GM12878 (cell line): ENCODE results near the gene NBPF3. TPM values are rescaled to one million over a fixed set of nuclear protein-coding genes. Genes with fewer than 3 reads are reported as not detected.

Experiments used
- BCL11A ChIP-seq: IDR thresholded peaks from 2 replicates; pipeline ENCODE4 v1.6.1; 2011; ENCODE audit warnings: low read depth, low read length
- E2F8 ChIP-seq: fragments of 450-650 bp; IDR thresholded peaks from 2 replicates; pipeline ENCODE4 v1.6.1; 2018; ENCODE audit warnings: mild to moderate bottlenecking, low read depth, moderate library complexity; ENCODE audit not compliant: partially characterized antibody
- IRF4 ChIP-seq: IDR thresholded peaks from 2 replicates; pipeline ENCODE4 v1.6.1; 2011; ENCODE audit warnings: low read depth, low read length
- MEF2B ChIP-seq: fragments of 450-650 bp; IDR thresholded peaks from 2 replicates; pipeline ENCODE4 v1.6.1; 2018; ENCODE audit warnings: mild to moderate bottlenecking, moderate library complexity; ENCODE audit not compliant: partially characterized antibody, poor library complexity, severe bottlenecking
- RBBP5 ChIP-seq: fragments of 200-600 bp; sonication (generic); conservative IDR thresholded peaks from 2 replicates; pipeline ENCODE4 v1.6.1; 2016
- SREBF1 ChIP-seq: IDR thresholded peaks from 2 replicates; pipeline ENCODE4 v1.6.1; 2012; ENCODE audit warnings: mild to moderate bottlenecking, low read length
- YBX1 ChIP-seq: fragments of 450-650 bp; IDR thresholded peaks from 2 replicates; pipeline ENCODE4 v1.6.1; 2016; ENCODE audit warnings: antibody characterized with exemption
- ZNF207 ChIP-seq: fragments of 450-650 bp; IDR thresholded peaks from 2 replicates; pipeline ENCODE4 v1.6.1; 2014; ENCODE audit warnings: antibody characterized with exemption, mild to moderate bottlenecking, borderline replicate concordance
- polyA plus RNA-seq, 11 experiments: library from polyadenylated mRNA; depleted of rRNA in 4 of 11; unstranded in 6 of 11; stranded (reverse) in 5 of 11; fragments of >200 nt; fragmentation: Nextera tagmentation in 4 of 11; fragmentation: Illumina TruSeq in 1 of 11; extraction: Ambion mirVana in 4 of 11; extraction: Trizol in 1 of 11; gene quantifications; 1 replicate in 1 of 11; 2 replicates in 10 of 11; pipeline versions ENCODE4 v1.2.1 to v1.2.3, GENCODE V29; 2011 to 2016; ENCODE audit warnings: inconsistent platforms in 2 of 11, missing spikeins in 2 of 11, low read depth in 1 of 11
- total RNA-seq, 4 experiments: library from RNA; depleted of rRNA in 3 of 4; stranded (reverse); fragments of >200 nt in 3 of 4; fragmentation: Illumina TruSeq in 1 of 4; extraction: Trizol in 1 of 4; gene quantifications; 2 replicates each; pipeline versions ENCODE4 v1.2.1 to v1.2.3, GENCODE V29; 2013 to 2021
- TF ChIP-seq, protein P1 (sequence below): IDR thresholded peaks from 2 replicates; pipeline ENCODE4 v1.6.1; 2011; ENCODE audit warnings: borderline replicate concordance, low read depth, mild to moderate bottlenecking, moderate library complexity, low read length; ENCODE audit not compliant: insufficient read depth, poor library complexity, severe bottlenecking
- TF ChIP-seq, protein P2 (sequence below): IDR thresholded peaks from 2 replicates; pipeline ENCODE4 v1.6.1; 2011; ENCODE audit warnings: low read depth, low read length, improper control_type of control experiment, borderline replicate concordance

NBPF3 gene
- total and polyA plus RNA-seq, 10 of the 15 experiments (the other 5 are each of a cell fraction or from before 2014, with no cell fraction given), result 0.56 to 4.4 (median 2.7) TPM

DNA sequence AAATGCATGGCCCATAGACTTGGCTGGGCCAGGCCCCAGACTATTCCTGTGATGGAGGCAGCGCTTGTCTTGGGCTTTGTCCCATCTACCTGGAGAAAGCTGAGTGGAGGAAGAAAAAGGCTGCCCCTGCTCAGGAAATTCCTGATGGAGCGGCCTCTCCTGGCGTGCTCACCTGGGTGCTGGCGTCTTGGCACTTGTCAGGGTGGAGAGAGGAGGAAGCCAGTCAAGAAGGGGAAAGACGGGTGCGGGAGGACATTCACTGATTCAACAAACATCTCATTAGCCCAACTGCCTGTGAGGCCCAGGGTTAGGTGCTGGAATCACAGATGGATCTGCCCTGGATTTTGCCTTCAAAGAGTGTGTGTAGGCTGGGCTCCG lies 85.4 kb downstream of the NBPF3 start (continued):
- TF ChIP-seq E2F8 (no peak), RBBP5 (no peak), IRF4 (no peak), ZNF207 (no peak), YBX1 (no peak), MEF2B (no peak), BCL11A (no peak), SREBF1 (no peak)
- TF ChIP-seq, protein P1, sequence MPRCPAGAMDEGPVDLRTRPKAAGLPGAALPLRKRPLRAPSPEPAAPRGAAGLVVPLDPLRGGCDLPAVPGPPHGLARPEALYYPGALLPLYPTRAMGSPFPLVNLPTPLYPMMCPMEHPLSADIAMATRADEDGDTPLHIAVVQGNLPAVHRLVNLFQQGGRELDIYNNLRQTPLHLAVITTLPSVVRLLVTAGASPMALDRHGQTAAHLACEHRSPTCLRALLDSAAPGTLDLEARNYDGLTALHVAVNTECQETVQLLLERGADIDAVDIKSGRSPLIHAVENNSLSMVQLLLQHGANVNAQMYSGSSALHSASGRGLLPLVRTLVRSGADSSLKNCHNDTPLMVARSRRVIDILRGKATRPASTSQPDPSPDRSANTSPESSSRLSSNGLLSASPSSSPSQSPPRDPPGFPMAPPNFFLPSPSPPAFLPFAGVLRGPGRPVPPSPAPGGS, result no peak
- TF ChIP-seq, protein P2, sequence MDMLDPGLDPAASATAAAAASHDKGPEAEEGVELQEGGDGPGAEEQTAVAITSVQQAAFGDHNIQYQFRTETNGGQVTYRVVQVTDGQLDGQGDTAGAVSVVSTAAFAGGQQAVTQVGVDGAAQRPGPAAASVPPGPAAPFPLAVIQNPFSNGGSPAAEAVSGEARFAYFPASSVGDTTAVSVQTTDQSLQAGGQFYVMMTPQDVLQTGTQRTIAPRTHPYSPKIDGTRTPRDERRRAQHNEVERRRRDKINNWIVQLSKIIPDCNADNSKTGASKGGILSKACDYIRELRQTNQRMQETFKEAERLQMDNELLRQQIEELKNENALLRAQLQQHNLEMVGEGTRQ, result no peak
